ENCODE data around the gene MPND.

Gene MPND

DNA sequence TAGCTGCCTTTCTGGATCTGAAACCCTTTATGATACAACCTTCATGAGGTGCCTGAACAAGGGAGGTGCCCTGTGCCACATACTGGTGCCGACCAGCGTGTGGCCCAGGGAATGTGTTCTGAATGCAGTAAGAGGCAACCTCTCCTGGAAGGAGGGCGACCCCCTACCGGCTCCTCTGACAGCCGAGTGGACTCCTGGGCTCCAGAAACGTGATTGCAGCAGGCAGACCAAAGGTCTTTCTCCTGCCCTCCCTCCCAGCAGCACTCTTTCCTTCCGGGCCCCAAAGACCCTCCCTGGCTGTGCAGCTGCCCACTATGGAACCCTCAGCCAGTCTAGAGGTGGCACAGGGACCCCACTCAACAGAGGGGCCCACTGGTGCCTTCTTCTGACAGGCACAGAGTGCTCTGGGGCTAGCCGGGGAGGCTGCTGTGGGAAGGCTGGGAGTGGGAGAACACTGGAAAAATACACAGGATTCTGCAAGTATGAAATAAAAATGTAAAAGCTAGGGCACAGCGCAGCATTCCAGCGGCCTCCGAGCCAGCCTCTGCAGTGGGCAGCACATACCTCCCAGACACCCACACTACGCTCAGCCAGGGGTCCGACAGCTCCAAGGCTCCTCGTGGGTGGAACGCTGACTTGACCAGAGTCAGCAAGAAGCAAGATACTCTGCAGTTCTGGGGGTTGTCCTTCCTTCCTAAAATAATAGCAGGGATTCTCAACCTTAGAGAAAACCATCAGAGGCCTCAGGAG is 42.1 kb downstream of the MPND start:
- DNase-seq = no peak

DNA sequence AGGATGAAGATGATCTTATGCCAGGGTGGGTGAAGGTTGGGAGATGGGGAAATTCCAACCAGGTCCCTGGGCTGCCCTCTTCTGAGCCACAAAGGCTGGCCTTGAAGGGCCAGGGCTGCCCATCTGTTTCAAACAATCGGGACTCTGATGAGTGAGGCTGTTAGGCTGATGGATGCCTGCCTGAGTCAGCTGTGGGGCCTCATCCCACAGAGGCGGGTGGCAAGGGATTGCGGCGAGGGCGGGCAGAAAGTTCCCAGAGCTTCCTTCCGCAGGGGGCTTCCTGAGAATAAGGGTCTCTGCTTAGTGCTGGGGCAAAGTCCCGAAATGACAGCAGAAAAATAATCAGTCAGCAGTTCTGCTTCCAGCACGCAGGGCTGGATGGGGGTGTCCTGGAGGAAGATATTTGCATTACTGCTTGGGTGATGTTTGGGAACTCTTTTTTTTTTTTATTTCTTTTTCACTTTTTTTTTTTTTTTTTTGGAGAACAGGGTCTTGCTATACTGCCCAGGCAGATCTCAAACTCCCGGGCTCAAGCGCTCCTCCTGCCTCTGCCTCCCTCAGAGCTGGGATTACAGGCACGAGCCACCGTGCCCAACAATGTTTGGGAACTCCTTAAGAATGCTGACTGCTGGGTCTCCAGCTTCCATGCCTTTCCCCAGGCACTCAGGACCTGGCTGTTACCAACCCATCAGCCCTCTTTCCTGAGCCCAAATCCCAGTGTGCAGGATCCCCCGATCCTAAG is 42.9 kb downstream of the MPND start:
- DNase-seq = no peak

DNA sequence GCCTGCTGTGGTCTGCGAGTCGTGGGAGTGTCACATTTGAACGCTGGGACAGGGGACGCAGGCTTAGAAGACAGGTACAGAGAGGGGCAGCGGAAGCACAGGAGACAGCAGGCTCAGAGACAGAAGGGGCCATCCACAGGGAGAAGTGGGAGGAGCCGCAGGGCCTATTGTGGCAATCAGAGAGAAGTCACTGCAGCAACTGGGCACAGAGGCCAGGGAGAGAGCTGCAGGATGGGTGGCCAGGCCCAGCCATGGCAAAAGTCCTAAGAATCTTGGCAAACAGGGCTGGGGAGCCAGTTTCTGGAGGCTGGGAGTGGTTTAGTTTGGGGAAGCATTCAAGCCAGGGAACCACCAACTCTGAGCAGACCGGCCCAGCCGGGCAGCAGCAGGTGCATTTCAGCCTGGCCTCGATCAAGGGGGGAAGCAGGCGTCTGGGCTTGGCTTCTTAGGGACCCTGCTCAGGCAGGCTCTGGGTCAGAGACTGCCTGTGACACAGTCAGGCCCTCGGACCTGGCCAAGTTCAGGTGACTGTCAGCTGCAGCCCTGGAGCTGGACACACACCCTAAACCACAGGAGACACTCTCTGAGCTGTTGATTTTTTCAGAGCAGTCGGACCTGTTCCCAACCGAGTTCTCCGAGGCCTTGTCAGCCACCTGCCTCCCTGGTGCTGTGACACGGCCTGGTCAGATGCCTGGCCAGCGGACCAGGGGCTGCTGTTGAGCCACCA is 45.1 kb downstream of the MPND start:
- no peak for DNase-seq

DNA sequence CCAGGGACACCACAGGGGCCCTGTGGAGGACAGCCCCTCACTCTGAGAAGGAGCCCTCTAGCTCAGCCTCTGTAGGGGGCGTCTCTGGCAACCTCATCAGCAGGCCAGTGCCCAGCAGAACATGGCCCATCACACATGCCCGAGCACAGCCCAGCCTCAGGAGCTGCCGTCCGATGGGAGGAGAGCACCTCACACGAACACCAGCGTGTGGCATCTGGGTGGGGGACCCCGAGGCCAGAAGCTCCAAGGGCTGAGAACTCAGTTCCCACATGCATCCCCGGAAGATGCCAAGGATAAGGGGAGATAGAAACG is 45.7 kb downstream of the MPND start:
- no peak for DNase-seq

DNA sequence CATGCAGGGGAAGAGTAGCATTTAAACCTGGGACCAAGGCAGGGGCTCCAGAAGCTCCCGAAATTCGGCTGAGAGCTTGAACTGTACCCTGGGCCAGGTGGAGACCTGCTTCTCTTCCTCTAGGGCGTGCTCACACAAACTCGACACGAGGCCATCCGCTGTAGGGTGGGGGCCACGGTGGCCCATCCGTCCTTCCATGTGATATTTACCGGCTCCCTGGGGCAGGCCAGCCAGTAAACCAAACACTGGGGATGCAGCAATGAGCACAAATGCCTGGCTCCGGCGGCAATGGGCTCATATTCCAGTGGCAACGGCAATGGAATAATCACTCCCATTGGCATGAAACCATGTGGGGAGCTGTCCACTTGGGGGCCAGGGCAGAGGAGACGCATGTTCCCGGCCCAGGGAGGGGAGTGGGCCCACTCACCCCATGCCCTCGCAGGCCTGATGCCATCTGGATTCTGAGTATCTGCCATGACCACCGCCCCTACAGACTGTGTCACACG is 46.2 kb downstream of the MPND start:
- no peak for DNase-seq

DNA sequence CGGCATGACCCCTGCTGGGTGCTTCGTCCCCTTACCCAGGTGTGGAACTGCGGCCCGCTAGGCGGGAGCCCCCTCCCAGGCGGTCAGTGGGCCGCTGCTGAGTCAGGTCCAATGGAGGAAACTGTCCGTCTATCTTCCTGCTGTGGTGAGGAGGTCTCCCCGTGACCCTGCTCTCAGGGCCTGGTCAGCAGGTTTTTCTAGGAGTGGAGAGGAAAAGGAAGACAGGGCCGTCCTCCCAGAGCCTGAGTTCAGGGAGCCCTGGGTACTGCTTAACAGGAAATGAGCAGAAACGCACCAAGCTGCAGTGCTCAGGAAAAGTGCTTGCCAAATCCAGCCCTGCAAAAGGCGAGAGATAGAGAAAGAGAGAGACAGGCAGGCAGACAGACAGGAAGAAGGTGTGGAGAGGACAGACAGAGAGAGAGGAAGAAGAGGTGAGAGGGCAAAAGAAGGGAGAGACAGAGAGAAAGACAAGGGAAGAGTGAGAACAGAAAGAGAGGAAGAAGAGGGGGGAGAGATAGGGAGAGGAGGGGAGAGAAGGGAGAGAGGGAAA is 46.7 kb downstream of the MPND start:
- DNase-seq = no peak

DNA sequence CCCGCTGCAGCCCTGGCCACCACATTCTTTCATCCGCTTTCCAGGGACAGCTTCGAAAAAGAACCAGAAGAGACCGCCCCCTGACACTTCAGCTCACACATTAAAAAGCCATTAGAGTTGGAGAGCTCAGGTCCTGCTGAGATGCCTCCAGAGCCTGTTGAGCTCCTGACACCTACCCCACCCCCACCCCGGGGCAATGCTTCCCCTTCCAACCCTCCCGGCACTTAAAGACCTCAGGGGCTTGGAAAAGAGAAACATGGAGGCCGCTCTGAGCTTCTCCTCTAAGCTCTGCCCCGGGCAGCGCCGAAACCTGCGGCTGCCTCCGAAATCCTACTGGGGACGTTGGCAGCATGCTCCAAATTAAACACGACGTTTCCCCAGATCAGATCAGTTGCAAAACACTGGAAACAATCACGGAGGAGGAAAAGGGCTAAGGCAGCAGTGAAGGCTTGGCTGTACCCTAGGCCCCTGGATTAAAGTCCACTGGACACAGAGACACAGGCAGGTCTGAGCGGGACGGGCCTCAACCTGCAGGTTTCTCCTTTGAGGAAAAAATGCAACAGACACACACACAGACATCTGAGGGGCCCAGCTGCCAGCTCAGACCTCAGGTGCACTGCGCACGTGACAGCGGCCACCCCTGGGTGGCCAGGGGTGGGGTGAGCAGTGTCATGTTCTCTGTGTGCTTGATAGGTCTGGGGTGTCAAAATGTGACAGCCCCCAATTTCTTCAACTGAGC is 47.4 kb downstream of the MPND start:
- DNase-seq = no peak

DNA sequence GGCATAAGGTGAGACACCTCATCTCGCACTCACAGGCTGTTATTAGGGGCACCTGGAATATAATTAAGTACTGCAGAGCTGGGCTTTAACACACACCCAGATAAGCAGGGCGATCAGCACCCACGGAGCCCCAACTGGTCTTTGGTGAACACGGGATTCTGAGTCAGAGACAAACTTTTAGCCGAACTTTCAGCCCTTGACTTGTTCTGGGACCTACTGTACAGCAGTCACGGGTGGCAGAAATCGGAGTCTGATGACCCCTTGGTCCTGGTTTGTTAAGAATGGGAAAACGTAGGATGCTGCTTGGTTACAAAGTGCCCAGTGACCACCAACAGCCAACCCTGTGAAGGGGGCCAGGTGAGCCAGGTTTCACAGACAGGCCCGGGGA is 47.9 kb downstream of the MPND start:
- DNase-seq = no peak

DNA sequence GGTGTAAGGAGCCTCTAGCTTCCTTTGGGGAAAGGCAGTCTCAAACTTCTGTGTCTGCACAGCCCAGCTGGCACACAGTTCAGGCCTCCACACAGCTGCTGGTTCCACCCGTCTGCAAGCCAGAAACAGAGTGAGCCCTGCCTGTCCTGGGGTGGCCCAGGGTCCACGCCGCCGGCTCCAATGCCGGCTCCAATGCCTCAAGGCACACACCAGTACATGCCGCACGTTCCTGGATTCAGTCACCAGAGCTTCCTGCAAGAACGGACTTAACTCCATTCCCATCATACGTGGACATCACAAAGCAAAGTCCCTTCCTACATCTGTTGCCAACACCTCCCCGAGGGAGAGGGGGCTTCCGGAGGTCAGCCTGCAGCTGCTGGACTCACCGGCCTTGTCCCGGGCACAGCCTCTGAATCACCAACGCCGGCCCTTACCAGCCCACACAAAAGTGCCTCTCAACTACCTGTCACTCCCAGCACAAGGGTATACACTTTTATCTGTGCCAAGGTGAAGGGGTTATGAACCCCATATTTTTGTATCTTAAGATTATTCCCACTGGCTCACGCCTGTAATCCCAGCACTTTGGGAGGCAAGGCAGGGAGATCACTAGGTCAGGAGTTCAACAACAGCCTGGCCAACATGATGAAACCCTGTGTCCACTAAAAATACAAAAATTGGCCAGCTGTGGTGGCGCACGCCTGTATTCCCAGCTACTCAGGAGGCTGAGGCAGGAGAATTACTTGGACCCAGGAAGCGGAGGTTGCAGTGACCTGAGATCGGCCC is 48.5 kb downstream of the MPND start:
- no peak for DNase-seq

DNA sequence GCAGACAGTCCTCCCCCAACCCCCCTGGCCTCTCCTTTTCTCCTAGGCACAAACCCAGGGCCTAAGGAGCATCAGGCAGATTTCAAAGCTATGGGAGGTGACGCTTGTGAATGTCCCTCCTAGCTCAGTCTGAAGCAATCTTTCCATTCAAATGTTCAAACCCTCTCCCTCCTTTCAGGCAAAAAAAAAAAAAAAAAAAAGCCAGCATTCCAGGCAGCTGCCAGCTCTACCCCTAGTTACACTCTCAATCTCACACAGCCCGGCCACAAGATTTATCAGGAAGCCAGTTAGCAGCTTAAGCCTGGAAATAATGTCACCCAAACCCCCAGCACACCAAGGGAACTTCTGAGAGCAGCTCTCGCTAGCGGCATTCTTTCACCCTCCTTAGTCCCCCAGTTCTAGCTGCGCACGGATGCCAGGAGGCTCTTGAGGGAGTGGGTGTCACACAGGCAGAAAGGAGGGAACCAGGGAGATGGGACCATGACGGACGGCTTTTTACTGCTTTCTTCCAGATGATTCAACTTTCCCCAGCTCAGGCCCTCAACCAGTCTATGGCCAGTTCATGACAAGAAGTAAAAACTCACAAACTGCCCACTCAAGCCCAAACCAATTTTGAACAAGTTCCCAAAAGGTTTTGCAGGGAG is 50.7 kb downstream of the MPND start:
- no peak for DNase-seq

DNA sequence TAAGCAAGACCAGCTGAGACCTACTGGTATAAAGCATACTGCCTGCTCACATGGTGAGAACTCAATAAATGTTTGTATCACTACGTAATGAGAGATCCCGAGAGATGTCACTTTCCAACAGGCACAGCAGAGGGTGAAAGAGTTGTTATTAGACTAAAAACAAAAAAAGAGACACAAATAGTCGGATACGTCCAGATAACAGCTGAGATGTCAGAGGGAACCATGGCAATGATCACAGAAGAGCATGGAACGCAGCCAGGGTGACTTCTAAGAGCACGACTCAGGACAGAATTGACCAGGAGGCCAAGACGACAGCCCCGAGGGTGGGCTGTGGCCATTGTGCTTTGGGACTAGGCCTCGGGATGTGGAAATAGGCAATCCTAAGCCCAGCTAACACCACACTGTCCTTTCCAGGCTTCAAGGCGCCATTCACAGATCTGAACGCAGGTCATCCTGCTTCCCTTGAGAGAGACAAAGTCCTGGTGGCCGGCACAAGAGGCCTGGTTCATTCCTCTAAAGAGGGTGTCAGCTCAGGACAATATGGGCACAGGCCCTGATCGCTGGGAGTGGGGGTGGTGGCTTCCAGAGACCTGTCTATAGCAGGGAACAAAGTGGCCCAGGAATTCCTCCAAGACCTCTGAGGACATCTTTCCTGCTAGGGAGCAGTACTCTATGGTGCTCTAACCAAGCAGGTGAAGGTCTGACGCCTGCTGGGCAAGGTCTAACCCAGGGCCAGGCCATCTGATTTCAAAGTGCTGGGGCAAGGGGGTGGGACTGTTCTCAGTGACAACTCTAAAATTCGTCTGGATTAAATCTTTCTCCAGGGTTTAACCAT is 53.8 kb downstream of the MPND start:
- DNase-seq = no peak

DNA sequence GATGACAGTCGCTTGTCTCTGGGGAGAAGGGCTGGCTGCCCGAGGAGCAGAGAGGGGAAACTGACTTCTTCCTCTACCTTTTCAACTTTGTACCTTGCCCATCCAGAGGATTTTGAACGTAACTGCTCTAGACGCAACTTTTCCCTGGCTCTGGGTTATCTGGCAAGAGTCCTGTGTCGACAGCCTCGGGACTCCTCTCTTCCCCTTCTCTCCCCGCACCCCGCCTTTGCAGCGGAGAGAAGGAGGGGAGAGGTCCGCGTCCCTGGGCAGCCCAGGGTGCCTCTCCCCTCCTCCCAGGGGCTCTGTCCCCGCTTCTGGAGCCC is 56.4 kb downstream of the MPND start:
- DNase-seq = peak; percentile 21

DNA sequence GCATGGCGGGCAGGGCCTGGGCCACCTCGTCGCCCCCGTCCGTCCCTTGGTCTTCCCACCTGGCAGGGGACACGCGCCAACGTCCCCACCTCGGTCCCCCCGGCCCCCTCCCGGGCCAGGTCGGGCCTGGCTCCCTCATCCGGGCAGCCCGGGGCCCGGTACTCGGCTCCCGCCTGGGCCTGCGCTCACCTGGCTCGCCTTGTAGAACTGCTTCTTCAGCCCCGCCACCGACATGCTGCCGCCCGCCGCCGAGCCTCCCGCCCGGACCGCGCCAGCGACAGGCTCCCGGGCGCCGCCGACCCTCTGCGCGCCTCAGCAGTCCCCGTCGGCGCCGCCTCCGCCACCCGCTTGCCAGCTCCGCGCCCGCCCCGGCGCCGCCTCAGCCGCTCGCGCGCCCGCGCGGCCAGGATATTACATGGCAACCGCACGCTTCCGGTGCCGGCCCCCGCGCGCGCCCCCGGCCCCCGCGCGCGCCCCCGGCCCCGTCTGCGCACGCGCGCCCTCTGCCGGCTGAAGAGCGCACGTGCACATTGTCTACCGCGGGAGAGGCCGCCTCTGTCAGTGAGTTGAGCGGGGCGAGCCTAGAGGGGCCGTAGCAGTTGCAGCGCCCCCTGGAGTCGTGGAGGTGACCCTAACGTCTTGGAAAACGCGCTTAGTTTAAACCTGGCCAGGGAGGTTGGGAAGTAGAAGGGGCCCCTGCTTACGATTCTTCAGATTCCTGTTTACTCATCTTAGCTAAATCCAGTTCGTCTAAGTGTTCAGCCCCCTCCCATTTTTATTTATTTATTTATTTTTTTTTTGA is 57.0 kb downstream of the MPND start, which contains the start of gene SH3GL1:
Gene SH3GL1, minus strand, starts transcription at position 413 of the 802 bp plus-strand sequence. Its CDS starts 179 bp downstream, at position 234.
- DNase-seq = peak; percentile 89

DNA sequence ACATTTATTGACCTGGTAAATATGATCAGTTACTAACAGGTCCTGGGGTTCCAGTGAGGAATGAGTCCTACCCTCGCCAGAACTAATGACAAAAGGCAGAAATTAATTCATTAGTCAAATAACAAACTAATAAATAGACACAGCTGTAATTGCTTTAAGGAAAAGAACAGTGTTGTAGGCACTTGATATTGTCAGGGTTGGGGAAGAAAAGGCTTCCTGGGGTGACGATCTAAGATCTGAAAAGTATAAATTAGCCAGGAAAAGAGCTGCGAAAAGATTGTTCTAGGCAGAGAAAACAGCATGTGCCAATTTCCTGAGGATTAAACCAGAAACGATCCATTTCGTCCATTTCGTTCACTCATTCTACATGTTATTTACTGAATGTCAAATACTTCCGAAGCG is 58.4 kb downstream of the MPND start:
- no peak for DNase-seq

DNA sequence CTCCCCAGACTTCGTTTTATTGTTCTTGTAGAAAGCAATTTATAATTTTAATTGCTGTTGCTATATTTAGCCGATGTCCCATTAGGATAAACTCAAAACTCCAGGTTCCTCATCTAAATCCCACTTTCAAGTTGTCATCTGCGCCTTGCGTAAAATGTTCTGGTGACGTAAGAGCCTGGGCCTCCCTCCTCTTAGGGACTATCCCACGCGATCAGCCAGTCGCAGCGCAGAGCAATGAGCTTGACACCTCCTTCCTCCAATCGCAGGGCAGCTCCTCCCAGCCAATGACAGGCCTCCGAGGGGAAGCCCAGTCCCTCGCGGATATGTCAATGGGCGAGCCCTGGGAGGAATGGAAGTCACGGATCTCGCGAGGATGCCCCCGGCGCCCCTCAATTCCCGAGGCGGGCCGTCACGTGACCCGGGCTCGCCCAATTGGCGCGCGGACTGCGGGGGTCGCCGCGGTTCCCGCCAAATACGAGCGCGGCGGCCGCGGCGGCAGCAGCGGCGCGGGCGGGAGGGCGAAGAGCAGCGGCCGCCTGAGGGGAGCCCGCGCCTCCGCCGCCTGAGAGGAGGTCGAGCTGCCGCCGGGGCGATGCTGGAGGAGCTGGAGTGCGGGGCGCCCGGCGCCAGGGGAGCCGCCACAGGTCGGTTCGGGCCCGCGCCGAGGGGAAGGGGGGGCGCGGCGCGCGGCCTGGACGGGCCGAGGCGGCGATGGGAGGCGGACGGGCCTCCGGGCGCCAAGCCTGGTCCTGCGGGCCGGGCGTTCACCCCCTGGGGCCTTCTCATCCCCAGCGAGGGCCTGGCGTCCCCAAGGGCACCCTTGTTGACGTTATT is 59.0 kb downstream of the MPND start, which contains the start of gene CHAF1A:
Gene CHAF1A, plus strand, starts transcription at position 470 of the 834 bp plus-strand sequence. Its CDS starts 123 bp downstream, at position 593.
- peak; percentile 100 for DNase-seq

DNA sequence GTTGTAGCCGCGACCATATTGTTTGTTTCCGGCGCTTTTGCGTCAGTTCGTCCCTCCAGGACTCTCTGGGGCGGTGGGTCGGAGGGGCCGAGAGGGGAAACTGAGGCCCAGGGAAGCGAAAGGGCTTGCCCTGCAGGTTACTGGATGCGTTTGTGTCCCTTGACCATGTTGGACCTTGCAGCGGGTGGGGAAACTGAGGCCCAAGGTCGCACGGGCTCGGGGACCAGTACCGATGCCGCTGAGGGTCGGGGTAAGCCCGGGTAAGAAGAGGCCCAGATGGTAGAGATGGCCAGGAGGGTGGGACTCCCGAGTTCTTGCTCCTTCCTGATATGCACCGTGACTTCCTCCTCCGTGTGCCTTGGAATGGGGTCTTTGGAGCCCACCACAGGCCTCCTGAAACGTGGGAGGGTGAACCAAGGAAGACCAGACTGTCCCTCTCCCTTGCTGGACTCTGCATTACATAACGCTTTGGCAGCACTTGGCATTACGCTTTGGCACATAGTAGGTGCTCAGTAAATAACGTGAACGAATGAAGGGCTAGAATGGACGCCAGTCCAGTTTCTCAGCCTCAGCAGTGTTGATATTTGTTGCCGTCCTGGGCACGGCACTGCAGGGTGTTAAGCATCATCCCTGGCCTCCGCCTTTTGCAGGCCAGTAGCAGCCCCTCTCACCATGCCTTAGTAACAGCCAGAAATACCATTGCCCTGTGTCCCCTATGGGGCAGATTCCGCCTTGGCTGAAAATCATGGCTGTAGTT is 59.8 kb downstream of the MPND start:
- no peak for DNase-seq

DNA sequence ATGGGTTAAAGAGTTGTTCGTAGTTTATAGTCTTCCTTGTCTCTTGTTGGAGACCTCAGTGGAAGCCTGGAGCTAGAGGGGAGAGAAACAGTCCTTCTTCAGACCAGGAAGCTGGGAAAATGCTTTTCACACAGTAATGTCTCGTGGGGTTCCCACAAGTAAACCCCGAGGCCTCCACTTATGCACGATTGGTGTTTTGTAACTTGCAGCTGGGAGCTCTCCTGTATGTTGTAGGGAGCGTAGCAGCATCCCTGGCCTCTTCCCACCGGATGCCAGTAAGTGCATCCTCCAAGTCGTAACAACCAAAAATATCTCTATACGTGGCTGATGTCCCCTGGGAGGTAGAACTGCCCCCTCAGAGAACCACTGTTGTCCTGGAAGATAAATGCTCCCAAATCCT is 62.6 kb downstream of the MPND start:
- DNase-seq = no peak

DNA sequence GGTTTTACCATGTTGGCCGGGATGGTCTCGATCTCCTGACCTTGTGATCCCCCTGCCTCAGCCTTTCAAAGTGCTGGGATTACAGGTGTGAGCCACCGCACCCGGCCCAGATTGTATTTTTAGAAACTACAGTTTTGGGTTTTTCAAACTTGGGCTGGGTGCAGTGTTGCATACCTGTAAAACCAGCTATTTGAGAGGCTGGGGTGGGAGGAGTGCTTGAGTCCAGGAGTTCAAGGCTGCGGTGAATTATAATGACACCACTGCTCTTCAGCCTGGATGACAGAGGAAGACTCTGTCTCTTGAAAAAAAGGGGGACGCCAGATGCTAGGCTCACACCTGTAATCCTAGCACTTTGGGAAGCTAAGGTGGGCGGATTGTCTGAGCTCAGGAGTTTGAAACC is 63.3 kb downstream of the MPND start:
- no peak for DNase-seq

All from NCI-H1105 treated with DMSO at 0.1 percent for 48 hours (cell line).